HG02642 (cell line): Measurements from ENCODE around the gene HMGCS2.
A peak's percentile ranks its signal among the peaks of the same experiment; 100 is the strongest.

Experiments used
- ATAC-seq: cut with Tn5 transposase; IDR thresholded peaks from one replicate; pipeline ENCODE4 v1.9.1; 2021; ENCODE audit warnings: mild to moderate bottlenecking; ENCODE audit not compliant: unreplicated experiment, poor library complexity

Gene HMGCS2

GRCh38 chr1:119766374-119766794 is 2.3 kb downstream of the HMGCS2 start:
- ATAC-seq, result no peak

GRCh38 chr1:119764220-119764619 is 4.5 kb downstream of the HMGCS2 start:
- ATAC-seq, result no peak

- no peak for ATAC-seq
These were observed 5.8 kb downstream of the HMGCS2 start for GRCh38 chr1:119762953-119763352.

GRCh38 chr1:119762409-119762808 is 6.3 kb downstream of the HMGCS2 start:
- no peak for ATAC-seq

GRCh38 chr1:119758584-119758983 is 10.1 kb downstream of the HMGCS2 start:
- ATAC-seq, result no peak

- no peak for ATAC-seq
These were observed 16.1 kb downstream of the HMGCS2 start for GRCh38 chr1:119752592-119752991.

GRCh38 chr1:119748040-119748439 is 20.7 kb downstream of the HMGCS2 start:
- ATAC-seq, result no peak

GRCh38 chr1:119747451-119747850 is 21.3 kb downstream of the HMGCS2 start:
- ATAC-seq, result no peak

GRCh38 chr1:119745034-119745433 is 23.7 kb downstream of the HMGCS2 start:
- ATAC-seq, result no peak

GRCh38 chr1:119744598-119744942 is 24.1 kb downstream of the HMGCS2 start:
- ATAC-seq, result no peak

- ATAC-seq, result peak; percentile 81
These were observed 24.7 kb downstream of the HMGCS2 start for GRCh38 chr1:119743776-119744597.

- ATAC-seq, result no peak
These were observed 25.4 kb downstream of the HMGCS2 start for GRCh38 chr1:119743308-119743707.

- ATAC-seq, result no peak
These were observed 26.0 kb downstream of the HMGCS2 start for GRCh38 chr1:119742677-119743076.

GRCh38 chr1:119742202-119742601 is 26.5 kb downstream of the HMGCS2 start:
- no peak for ATAC-seq

GRCh38 chr1:119740896-119741780 is 27.6 kb downstream of the HMGCS2 start:
- ATAC-seq, result no peak

- ATAC-seq, result no peak
These were observed 28.4 kb downstream of the HMGCS2 start for GRCh38 chr1:119740261-119740660.

- no peak for ATAC-seq
These were observed 29.6 kb downstream of the HMGCS2 start for GRCh38 chr1:119739150-119739549.

- no peak for ATAC-seq
These were observed 30.5 kb downstream of the HMGCS2 start for GRCh38 chr1:119738100-119738720.

GRCh38 chr1:119737040-119737682 is 31.5 kb downstream of the HMGCS2 start:
- no peak for ATAC-seq

- no peak for ATAC-seq
These were observed 32.1 kb downstream of the HMGCS2 start for GRCh38 chr1:119736649-119737039.
